IPS DF 19.7 (cell line): ENCODE results near the gene CD276.
"Not testable (repeated sequence)": the region's sequence is repeated elsewhere in the genome, so short reads cannot be mapped to it uniquely, and the experiment has no call there.

ENCODE experiments used
- DNase-seq: peaks from one replicate; pipeline ENCODE4 v3.0.0-alpha.2; 2013; ENCODE audit warnings: low read depth, low spot score

CD276 gene

DNA sequence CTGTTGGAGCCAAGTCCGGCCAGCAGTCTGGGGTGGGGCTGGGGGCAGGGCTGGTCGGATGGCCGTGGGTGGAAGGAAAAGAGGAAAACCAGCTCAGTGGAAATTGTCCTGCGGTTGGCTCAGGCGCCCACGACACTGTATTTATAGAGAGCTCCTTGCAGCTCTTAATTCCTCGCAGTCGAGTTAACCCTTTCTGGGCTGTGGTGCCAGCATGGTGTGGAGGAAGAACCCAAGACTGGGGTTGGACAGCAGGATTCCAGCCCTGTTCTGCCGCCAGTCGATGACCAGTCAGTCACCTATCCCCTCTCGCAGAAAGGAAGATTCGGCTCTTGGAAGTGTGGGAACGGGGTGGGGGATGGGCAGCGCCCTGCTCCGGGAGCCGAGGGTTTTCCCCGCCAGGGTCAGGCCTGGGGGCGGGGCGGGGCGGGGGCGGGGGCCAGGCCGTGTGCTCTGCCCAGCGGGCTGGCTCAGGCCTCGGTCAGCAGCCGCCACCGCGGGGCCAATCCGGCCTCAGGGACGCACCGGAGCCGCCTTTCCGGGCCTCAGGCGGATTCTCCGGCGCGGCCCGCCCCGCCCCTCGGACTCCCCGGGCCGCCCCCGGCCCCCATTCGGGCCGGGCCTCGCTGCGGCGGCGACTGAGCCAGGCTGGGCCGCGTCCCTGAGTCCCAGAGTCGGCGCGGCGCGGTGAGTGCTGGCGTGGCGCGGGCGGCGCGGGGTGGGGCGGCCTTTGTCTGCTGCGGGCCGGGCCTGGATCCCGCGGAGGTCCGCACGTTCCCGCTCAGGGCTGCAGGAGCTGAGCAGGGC, at the start of gene CD276:
TSS of gene CD276 (plus strand) at position 607 of the 804 bp plus-strand sequence. CDS start 15,257 bp downstream, outside the sequence.
- DNase-seq: no peak

DNA sequence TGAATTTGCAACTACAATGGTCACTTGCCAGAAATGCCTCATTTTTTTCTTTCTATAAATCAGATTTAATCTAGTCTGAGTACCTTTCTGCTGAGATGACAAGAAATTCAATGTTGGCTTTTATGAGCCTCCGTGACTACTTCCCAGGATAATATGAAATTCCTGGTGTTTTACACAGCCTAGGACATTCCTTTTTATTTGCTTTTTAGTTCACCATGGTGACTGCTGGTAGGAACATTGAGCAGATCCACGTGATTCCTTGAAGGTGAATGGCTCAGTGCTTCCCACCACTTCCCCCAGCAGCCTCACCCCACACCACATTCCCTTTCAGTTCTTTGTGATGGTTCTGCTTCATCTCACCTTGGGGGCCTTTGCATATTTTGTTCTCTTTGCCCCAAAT, 46.7 kb upstream of the CD276 start:
- no peak for DNase-seq

DNA sequence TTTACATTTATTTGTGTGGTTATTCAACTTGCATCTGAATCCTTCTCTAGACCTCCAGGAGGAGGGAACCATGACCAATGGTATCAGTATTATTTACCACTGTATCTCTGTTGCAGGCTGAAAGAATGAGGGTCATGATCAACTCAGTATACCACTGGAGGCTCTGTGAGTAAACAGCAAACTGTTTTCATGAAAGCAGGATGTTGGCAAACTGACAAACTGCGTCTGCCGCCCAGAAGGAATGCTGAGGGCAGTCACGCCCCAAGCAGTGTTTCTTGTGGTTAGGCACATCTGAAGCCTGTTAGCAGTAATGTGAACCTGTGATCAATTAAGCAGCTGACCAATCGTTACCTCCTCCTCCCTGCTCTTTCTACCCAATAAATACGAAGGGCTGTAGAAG, 44.7 kb upstream of the CD276 start:
- not testable (repeated sequence) for DNase-seq

DNA sequence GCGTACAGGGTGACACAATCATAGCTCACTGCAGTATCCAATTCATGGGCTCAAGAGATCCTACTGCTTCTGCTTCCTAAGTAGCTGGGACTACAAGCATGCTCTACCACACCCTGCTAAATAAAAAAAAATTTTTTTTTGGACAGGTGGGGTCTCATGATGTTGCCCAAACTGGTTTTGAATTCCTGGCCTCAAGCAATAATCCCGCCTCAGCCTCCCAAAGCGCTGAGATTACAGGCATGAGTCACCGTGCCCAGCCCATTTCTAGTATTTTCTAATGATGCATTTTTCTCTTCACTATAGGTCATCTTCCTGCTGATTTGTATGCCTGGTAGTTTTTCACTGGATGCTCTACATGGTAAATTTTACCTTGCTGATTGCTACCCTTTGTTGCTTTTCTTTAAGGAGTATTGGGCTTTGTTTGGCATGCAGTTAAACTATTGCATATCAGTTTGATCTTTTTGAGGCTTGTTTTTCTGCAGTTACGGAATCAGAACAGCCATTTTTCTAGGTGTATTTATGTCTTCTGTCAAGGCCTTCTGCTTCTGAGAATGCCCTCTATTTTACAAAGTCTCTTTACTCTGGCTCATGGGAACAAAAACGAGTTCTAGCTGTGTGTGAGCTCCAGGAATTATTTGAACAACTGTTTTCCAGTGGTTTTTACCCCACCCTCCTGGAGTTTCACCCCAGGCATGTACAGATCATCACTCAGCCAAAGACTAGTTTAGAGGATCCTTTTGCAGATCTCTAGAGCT, 36.7 kb upstream of the CD276 start:
- DNase-seq: no peak

DNA sequence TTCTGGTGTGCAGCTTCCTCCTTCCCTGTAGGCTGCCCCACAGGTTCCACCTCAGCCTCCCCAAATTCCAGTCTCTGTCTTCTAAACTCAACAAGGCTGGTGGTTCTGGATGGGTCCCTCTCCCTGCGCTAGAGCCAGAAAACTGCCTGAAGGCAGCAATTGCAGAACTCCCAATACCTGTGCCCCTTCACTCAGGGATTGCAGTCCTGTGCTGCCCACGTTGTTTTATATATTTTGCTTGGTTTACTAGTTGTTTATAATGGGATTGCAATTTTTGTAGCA, 36.2 kb upstream of the CD276 start:
- no peak for DNase-seq

DNA sequence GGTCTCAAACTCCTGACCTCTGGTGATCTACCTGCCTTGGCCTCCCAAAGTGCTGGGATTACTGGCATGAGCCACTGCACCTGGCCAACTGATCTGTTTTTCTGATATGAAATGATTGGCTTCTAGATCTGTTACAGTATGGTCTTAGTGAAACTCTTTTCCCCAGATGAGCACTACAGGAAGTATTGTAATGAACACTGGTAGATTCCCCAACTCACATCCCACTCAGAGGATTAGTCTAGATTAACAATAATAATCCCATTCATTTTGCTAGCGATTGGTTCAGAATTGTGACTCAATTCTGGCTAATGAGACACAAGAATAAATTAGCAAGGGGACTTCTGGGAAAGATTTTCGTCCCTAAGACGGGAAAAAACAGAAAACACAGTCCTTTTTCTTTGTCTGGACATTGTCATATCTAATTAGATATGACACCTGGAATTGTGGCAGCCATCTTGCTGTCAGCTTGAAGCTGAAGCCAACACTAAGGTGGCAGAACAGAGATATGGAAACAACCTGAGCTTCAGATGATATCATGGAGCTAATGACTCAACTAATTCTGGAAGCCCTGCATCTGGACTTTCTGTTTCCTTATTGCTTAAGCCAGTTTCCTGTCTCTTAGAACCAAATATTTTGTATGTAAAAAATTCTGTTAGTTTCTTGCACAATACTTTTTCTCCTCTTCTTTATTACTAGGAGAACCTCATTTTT, 33.6 kb upstream of the CD276 start:
- no peak for DNase-seq

DNA sequence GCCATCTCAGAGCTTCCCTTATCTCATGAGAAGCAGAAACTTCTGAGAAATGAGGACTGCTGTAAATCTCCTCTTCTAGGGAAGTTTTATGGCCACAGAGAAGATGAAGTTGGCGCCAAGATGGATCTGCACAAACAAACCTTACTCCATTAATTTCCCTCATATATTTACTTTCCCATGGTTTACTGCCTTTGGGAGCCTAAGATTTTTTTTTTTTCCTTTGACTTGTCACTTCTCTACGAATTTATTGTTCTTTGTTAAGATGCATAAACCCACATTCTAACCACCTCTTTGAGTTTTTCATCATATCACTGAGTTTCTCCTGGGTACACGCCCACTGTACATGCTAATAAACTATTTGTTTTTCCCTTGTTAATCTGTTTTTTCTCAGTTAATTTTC, 29.5 kb upstream of the CD276 start:
- no peak for DNase-seq

DNA sequence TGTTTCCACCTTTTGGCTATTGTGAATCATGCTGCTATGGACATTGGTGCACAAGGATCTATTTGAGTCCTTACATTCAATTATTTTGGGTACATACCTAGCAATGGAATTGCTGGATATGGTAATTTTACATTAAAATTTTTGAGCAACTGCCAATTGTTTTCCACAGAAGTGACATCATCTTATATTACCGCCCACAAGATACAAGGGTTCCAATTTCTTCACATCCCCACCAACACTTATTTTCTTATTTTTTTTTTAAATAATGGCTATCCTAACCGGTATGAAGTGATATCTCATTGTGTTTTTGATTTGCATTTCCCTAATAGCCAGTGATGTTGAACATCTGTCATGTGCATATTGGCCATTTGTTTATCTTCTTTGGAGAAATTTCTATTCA, 28.5 kb upstream of the CD276 start:
- DNase-seq: no peak

DNA sequence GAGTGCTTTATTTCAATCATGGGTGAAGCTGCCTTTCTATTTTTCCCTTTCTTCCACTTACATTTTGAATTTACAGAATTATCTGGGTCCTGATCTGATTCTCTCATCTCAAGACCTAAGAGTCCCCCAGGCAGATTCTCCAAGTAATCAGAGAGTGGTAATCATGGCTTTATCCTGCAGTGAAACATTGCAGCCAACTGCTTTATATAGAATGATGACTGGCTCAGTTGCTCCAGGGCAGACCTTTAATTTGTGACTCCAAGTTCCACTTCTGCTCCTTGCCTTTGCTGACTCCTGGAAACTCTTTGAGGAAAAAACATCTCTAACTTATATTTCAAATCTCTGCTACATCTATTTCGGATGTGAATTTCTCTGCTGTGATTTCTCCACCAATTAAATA, 25.5 kb upstream of the CD276 start:
- no peak for DNase-seq

DNA sequence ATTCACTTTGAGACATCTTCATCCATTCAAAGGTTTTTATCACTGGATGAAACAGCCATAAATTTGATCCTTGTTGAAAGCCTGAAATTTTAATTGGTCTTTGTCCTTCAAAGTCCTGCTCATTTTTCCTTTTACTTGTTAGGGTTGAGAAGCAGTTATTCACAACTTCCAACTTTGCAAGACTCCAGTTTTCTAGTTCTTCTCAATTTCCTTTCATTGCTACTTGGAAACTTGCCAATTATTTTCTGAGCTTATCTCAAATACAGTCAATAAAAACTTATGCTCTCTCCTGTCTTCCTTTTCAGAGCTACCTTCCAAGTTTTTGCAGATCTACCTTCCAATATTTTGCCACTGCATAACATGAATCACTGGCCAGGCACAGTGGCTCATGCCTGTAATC, 23.7 kb upstream of the CD276 start:
- DNase-seq: no peak

DNA sequence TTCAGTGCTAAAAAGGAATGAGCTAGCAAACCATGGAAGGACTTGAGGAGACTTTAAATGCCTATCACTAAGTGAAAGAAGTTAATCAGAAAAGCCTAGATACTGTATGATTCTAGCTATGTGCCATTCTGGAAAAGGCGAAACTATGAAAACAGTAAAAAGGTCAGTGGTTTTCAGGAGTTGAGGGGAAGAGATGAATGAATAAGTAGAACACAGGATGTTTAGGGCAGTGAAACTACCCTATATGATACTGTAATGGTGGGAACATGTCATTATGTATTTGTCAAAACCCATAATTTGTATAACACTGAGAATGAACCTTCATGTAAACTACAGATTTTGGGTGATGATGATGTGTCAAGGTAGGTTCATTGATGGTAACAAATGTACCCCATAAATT, 9.6 kb upstream of the CD276 start:
- no peak for DNase-seq

DNA sequence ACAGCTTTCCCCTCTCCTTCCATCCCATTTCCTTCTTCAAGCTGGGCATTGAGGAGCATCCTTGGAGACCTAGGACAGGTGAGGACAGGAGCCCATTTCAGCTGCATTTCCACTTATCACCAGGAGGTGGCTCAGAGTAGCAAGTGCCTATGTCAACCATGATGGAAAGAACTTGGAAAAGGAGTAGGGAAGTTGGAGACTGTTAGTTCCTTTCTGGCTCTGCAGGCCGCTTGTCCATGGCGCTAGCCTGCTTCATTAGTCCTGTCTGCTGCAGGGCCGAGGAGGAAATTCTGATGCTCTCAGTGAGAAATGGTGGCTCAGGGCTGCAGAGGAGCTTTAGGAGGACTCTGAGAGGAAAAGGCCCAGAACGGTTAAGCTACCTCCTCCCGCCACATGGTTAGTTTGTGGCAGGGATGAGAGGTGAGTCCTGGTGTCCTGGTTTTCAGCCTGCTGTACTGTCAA, 7.0 kb upstream of the CD276 start:
- no peak for DNase-seq

DNA sequence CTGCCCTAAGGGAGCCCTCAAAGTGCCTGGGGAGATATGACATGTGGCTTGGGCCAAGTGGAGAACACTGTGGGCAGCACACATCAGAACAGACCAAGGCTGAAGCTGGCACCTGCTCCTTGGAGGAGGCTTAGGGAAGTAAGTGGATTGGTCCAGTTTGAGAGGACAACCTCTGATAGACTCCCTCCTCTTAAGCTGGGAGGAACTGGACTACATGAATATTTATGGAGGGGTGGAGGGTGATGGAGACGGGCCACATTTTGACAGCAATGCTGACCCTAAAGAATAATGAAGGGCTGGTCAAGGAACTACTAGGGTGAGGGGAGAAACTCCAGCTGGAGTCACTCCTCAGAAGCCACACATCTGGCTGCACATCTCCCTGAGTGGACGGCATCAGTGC, 6.5 kb upstream of the CD276 start:
- no peak for DNase-seq

DNA sequence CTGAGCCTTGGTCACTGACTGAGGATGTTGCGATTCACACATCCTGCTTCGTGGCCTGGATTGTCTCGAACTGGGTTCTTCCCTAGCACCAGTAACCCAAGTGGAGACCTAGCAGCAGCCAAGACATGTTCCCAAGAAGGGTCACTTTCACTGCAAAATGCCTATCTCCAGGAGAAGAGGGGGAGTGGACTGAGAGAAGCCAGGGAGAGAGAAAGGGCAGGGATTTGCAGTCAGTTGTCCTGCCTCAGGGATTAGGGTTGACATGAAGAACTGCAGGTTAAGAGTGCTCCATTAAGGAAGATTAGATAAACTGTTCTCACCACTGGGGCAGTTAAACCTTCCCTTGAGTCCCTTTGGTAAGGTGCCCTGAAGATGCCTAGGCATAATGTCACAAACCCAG, 5.7 kb upstream of the CD276 start:
- no peak for DNase-seq

DNA sequence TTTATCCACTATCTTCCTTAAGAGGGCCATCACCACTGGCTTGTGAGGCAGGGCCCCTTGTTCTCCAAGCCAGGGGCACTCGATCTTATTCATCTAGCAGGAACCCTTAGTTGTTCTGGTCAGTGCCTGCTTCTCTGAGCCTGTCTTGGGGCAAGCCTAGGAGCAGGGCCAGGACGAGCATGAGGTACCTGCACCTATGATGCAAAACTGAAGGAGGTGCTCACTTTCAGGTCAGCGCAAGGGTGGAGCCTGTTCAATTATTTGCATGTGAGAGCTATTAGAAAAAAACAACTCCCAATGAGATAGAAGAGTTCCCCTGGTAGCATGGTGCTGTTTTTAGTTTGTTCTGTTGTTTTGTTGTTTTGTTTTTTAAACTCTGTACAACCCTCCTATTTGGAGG, 5.0 kb upstream of the CD276 start:
- DNase-seq: no peak

DNA sequence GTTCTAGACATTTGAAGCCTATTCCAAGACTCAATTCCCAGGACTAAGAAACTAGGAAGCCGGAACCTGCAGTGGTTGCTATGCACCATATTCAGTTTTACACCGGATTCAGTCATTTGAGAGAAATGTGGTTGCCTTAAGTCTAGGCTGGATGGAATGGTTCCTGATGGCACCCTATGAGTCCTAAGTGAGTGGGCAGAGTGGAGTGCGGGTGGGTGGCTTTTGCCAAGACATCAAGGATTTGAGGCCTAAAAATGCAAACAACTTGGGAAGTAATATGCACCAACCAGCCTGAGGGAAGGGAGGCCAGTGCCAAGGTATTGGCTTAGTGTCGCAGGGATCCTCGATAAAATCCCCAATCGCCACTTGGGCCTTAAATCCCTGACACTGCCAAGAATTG, 4.2 kb upstream of the CD276 start:
- DNase-seq: no peak

DNA sequence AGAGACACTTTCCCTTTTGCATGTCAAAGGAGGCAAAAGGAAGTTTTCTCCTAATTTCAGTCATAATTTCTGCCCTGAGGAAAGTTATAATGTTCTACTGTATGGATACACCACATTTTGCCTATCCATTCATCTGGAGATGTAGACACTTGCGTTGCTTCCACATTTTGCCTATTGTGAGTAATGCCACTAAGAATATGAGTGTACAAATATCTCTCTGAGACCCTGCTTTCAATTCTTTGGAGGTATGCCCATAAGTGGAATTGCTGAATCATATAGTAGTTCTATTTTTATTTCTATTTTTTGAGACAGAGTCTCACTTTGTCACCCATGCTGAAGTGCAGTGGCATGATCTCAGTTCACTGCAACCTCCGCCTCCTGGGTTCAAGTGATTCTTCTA, 3.6 kb upstream of the CD276 start:
- no peak for DNase-seq

DNA sequence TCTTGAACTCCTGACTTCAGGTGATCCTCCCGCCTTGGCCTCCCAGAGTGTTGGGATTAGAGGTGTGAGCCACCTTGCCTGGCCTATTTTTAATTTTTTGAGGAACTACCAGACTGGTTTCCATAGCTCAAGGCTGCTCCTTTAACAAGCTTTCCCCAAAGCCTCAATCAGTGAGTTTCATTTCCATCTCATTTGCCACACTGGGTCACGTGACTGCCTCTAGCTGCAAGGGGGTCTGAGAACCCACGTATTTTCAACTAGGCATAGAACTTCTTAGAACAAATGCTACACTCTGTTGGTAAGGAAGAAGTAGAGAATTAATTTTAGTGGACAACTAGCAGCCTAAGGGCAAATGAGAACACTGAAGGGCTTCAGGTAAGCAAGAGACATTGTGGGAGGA, 3.1 kb upstream of the CD276 start:
- DNase-seq: no peak

DNA sequence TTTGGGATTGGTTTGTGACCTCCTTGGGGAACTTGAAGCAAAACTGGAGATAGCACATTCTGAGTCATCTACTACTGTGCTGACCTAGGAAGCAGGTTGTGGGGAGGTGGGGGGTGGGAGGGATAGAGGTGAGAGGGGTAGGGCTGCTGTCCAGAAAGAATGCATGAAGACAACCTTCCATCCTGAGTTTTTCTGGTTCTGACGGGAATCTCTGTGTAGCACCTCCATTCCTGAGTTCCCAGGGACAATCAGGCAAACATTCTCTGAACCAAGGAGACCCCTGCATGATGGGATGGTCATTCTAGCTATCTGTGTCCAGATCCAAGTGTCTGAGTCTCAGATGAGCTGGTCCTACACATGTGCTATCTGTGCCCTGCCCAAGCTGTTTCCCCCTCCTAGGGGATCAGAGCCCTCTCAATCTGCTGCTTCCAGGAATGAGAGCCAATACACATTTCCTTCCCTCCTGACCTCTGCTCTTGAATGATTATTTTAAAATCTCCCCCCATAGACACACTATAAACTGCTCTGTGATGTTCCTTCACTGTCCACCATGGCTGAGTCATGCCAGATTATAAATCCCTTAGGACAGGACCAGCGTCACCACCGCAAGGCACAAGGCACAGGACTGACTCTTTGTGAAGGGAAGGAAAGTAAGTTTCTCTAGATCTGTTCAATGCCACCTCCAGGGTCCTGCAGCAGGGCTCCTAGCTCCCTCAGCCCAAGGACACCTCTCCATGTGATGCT, 2.2 kb upstream of the CD276 start:
- no peak for DNase-seq

DNA sequence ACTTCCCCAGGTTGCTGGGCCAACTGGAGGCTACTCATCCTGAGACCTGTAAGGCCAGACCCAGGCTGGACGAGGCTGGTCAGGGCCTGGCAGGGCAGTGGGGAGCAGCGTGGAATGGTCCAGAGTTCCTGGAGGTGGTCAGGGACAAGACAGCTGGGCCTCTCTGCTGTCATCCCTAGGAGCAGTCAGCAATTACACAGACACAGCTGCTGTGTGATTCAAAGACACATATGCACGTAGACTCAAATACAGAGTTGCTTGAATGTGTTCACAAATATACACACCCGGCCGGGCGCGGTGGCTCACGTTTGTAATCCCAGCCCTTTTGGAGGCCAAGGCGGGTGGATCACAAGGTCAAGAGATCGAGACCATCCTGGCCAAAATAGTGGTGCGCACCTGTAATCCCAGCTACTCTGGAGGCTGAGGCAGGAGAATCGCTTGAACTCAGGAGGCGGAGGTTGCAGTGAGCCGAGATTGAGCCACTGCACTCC, 1.5 kb upstream of the CD276 start:
- DNase-seq: no peak

DNA sequence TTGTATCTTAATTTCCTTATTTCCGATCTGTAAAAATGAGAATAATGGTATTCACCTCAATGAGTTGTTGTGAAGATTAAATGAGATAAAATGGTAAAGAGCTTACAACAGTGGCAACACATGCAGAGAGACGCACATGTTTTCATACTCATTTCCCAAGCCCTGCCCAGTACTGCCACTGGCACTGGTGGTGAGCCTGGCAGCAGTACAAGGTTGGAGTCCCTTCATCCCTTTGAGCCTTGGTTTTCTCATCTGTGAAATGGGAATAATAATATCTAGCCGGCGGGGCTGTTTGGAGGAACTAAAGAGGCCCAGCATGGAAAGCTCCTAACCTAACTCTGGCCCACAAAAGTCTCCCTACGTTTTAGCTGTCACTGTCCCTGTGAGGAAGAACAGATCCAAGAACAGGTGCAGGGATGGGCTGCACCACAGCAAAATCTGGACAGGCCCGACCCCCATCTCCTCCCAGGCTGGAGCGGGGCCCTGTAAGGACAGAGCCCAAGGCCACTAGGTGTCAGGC, 866 bp upstream of the CD276 start:
- DNase-seq: no peak
